ENCODE data around the gene OPCML. TPM values are rescaled to one million over a fixed set of nuclear protein-coding genes. Genes with fewer than 3 reads are reported as not detected.

The OPCML gene
- total RNA-seq, 1 donor from 2014 or later, result 1.2 TPM

GRCh38 chr11:132883241-132883640, 649.1 kb downstream of the OPCML start:
- Mint-ChIP-seq H3K9me3 (no peaks in the 10 kb centered on the region), H3K27me3 (ENCODE audit: low read depth) (no peaks in the 10 kb centered on the region), H3K36me3 (ENCODE audit: low read depth) (no peaks in the 10 kb centered on the region), H3K4me3 (no peak overlapping the region), H3K4me1 (peaks cover 16% of the 10 kb centered on the region), H3K27ac (ENCODE audit: unreplicated experiment) (no peak overlapping the region)
- no peak for TF ChIP-seq CTCF (conservative IDR thresholded peaks at IDR 0.05)
- DNase-seq (ENCODE audit: low read depth, low spot score), result no peak

- Mint-ChIP-seq H3K4me3 (no peak overlapping the region), H3K4me1 (peaks cover 13% of the 10 kb centered on the region), H3K36me3 (ENCODE audit: low read depth) (no peaks in the 10 kb centered on the region), H3K9me3 (no peaks in the 10 kb centered on the region), H3K27ac (ENCODE audit: unreplicated experiment) (no peak overlapping the region), H3K27me3 (ENCODE audit: low read depth) (no peaks in the 10 kb centered on the region)
- no peak for DNase-seq (ENCODE audit: low read depth, low spot score)
- TF ChIP-seq CTCF (conservative IDR thresholded peaks at IDR 0.05), result no peak
These were observed 650.7 kb downstream of the OPCML start for GRCh38 chr11:132881622-132882021.

- Mint-ChIP-seq H3K27ac (ENCODE audit: unreplicated experiment) (no peak overlapping the region), H3K9me3 (no peaks in the 10 kb centered on the region), H3K27me3 (ENCODE audit: low read depth) (no peaks in the 10 kb centered on the region), H3K4me3 (no peak overlapping the region), H3K4me1 (peaks cover 4% of the 10 kb centered on the region), H3K36me3 (ENCODE audit: low read depth) (no peaks in the 10 kb centered on the region)
- no peak for DNase-seq (ENCODE audit: low read depth, low spot score)
- no peak for TF ChIP-seq CTCF (conservative IDR thresholded peaks at IDR 0.05)
These were observed 654.2 kb downstream of the OPCML start for GRCh38 chr11:132878111-132878510.

- TF ChIP-seq CTCF (conservative IDR thresholded peaks at IDR 0.05), result no peak
- Mint-ChIP-seq H3K27ac (ENCODE audit: unreplicated experiment) (no peak overlapping the region), H3K36me3 (ENCODE audit: low read depth) (no peaks in the 10 kb centered on the region), H3K4me3 (no peak overlapping the region), H3K9me3 (no peaks in the 10 kb centered on the region), H3K27me3 (ENCODE audit: low read depth) (no peaks in the 10 kb centered on the region), H3K4me1 (peaks cover 4% of the 10 kb centered on the region)
- no peak for DNase-seq (ENCODE audit: low read depth, low spot score)
These were observed 655.6 kb downstream of the OPCML start for GRCh38 chr11:132876705-132877104.

GRCh38 chr11:132876239-132876638, 656.1 kb downstream of the OPCML start:
- no peaks in the 10 kb centered on the region for H3K36me3 Mint-ChIP-seq (ENCODE audit: low read depth)
- TF ChIP-seq CTCF (conservative IDR thresholded peaks at IDR 0.05), result peak; percentile 32
- H3K9me3 Mint-ChIP-seq, result no peaks in the 10 kb centered on the region
- no peak overlapping the region for H3K4me3 Mint-ChIP-seq
- no peak overlapping the region for H3K27ac Mint-ChIP-seq (ENCODE audit: unreplicated experiment)
- H3K4me1 Mint-ChIP-seq, result peaks cover 4% of the 10 kb centered on the region
- DNase-seq (ENCODE audit: low read depth, low spot score), result no peak
- H3K27me3 Mint-ChIP-seq (ENCODE audit: low read depth), result no peaks in the 10 kb centered on the region

- Mint-ChIP-seq H3K4me3 (no peak overlapping the region), H3K27ac (ENCODE audit: unreplicated experiment) (no peak overlapping the region), H3K9me3 (no peaks in the 10 kb centered on the region), H3K4me1 (no peaks in the 10 kb centered on the region), H3K36me3 (ENCODE audit: low read depth) (no peaks in the 10 kb centered on the region), H3K27me3 (ENCODE audit: low read depth) (no peaks in the 10 kb centered on the region)
- TF ChIP-seq CTCF (conservative IDR thresholded peaks at IDR 0.05), result no peak
- no peak for DNase-seq (ENCODE audit: low read depth, low spot score)
These were observed 657.7 kb downstream of the OPCML start for GRCh38 chr11:132874638-132875037.

Data from neural crest cell (in vitro differentiated cells).